Prostate gland (tissue), 2 donors: ENCODE data around the gene WWP2. TPM values are rescaled to one million over a fixed set of nuclear protein-coding genes. Genes with fewer than 3 reads are reported as not detected.
"Not testable (repeated sequence)": the region's sequence is repeated elsewhere in the genome, so short reads cannot be mapped to it uniquely, and the experiment has no call there.

Experiments used
- DNase-seq: peaks from one replicate; pipeline ENCODE4 v3.0.0-alpha.2; 2019; ENCODE audit warnings: low spot score
- H3K27ac ChIP-seq, 2 donors: fragments of 200-600 bp; sonication (generic); 2 replicates each; pipeline ENCODE4 v1.5.1; 2017 to 2019
- H3K27me3 ChIP-seq: fragments of 200-600 bp; sonication (generic); replicated peaks from 2 replicates; pipeline ENCODE4 v1.5.1; 2019; ENCODE audit not compliant: insufficient read depth
- H3K36me3 ChIP-seq, 2 donors: fragments of 200-600 bp; sonication (generic); 1 replicate in 1 of 2; 2 replicates in 1 of 2; pipeline versions ENCODE4 v1.5.1 to v1.8.1; 2017 to 2019
- H3K4me1 ChIP-seq: fragments of 200-600 bp; sonication (generic); replicated peaks from 2 replicates; pipeline ENCODE4 v1.5.1; 2019
- H3K4me3 ChIP-seq, 2 donors: fragments of 200-600 bp; sonication (generic); 2 replicates each; pipeline ENCODE4 v1.5.1; 2017 to 2019
- H3K9me3 ChIP-seq: fragments of 200-600 bp; sonication (generic); 2 replicates; pipeline ENCODE4 v1.5.1; 2017
- POLR2A ChIP-seq: fragments of 450-650 bp; IDR thresholded peaks from one replicate; pipeline ENCODE4 v1.6.1; 2016; ENCODE audit warnings: antibody characterized with exemption, mild to moderate bottlenecking
- POLR2AphosphoS5 ChIP-seq: sonication (generic); formaldehyde crosslinking; IDR thresholded peaks from one replicate; pipeline ENCODE4 v1.6.1; 2017; ENCODE audit warnings: antibody characterized with exemption
- WGBS: methylation state at CpG from one replicate; pipeline ENCODE4 v1.1.5; 2018; 5-methylcytosine and 5-hydroxymethylcytosine counted together
- intact Hi-C: fragments of 100-400 bp; cut with DNase I; formaldehyde crosslinking; loops from one replicate; pipeline ENCODE4 v1.14.2; 2022
- total RNA-seq, 2 donors: library from RNA; depleted of rRNA; stranded (reverse); fragments of >200 nt; gene quantifications; one replicate each; pipeline ENCODE4 v1.1.0, GENCODE V29; 2016
- TF ChIP-seq, protein P1 (sequence below), 4 experiments: fragments of 200-600 bp in 2 of 4; fragments of 450-650 bp in 2 of 4; sonication (generic) in 2 of 4; IDR thresholded peaks; 1 replicate in 3 of 4; 2 replicates in 1 of 4; pipeline ENCODE4 v1.5.1; 2016 to 2019; ENCODE audit warnings: antibody characterized with exemption in 4 of 4, mild to moderate bottlenecking in 2 of 4, moderate library complexity in 2 of 4

WWP2 gene
- total RNA-seq, 2 donors from 2014 or later: 30.9 to 66.3 TPM

DNA sequence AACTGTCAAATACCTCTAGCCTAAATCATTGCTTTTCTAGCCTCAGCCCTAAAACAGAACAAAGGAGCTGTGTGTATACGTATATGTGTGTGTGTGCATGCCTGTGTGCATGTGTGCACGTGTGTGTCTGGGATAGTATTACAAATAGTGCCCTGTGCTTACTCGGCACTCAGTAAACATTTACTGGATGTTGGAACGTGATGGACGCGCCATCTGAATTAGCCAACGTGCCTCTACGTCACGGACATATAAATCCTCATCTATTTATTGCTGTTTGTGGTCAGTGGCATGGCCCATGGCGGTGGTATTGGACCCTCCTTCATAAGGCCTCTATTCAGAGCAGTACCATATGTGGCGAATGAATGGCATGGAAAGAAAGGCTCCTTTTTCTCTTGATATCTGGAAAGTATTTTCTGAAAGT, 37.5 kb downstream of the WWP2 start:
- no peak for DNase-seq
- intact Hi-C loops: loop anchor here (2.0 to 5.0 kb wide), 2 partner anchors 63 to 131 kb away; no protein-coding TSS in a partner anchor
- WGBS: 58% methylated on average over 11 of the region's 11 CpGs

DNA sequence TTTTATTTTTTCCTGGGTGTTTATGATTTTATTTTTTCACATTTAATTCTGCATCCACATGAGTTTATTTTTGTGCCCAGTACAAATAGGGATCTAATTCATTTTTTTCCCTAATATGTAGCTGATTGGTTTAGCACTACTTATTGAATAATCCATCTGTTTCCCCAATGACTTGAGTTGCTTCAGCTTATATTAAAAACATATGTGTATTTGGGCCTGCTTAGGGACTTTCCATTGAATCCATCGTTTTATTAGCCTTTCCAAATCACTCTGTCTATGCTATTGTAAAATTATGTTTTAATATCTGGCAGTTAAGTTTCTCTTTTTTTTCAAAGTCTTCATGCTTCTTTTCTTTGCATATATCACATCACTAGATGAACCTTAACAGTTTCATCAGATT, 42.2 kb downstream of the WWP2 start:
- Histone ChIP-seq H3K27me3 (no peaks in the 10 kb centered on the region), H3K4me1 (no peaks in the 10 kb centered on the region), H3K9me3 (no peaks in the 10 kb centered on the region), H3K36me3 (no peaks in the 10 kb centered on the region), H3K27ac (no peak overlapping the region), H3K4me3 (no peak overlapping the region)
- TF ChIP-seq POLR2A (no peak), POLR2AphosphoS5 (no peak)
- TF ChIP-seq, protein P1, sequence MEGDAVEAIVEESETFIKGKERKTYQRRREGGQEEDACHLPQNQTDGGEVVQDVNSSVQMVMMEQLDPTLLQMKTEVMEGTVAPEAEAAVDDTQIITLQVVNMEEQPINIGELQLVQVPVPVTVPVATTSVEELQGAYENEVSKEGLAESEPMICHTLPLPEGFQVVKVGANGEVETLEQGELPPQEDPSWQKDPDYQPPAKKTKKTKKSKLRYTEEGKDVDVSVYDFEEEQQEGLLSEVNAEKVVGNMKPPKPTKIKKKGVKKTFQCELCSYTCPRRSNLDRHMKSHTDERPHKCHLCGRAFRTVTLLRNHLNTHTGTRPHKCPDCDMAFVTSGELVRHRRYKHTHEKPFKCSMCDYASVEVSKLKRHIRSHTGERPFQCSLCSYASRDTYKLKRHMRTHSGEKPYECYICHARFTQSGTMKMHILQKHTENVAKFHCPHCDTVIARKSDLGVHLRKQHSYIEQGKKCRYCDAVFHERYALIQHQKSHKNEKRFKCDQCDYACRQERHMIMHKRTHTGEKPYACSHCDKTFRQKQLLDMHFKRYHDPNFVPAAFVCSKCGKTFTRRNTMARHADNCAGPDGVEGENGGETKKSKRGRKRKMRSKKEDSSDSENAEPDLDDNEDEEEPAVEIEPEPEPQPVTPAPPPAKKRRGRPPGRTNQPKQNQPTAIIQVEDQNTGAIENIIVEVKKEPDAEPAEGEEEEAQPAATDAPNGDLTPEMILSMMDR (IDR thresholded peaks at IDR 0.05): no peak
- no peak for DNase-seq
- intact Hi-C loops: no loop called here
- WGBS: 51% methylated on average over 1 of the region's 1 CpG

More for the DNA sequence above, 37.5 kb downstream of the WWP2 start:
- H3K36me3 ChIP-seq: no peaks in the 10 kb centered on the region
- TF ChIP-seq POLR2AphosphoS5: peak; percentile 19
- TF ChIP-seq, protein P1 (IDR thresholded peaks at IDR 0.05): no peak
- no peak for TF ChIP-seq POLR2A
- no peaks in the 10 kb centered on the region for H3K27me3 ChIP-seq
- no peaks in the 10 kb centered on the region for H3K9me3 ChIP-seq
- H3K4me3 ChIP-seq: no peak overlapping the region
- no peak overlapping the region for H3K27ac ChIP-seq
- no peaks in the 10 kb centered on the region for H3K4me1 ChIP-seq

DNA sequence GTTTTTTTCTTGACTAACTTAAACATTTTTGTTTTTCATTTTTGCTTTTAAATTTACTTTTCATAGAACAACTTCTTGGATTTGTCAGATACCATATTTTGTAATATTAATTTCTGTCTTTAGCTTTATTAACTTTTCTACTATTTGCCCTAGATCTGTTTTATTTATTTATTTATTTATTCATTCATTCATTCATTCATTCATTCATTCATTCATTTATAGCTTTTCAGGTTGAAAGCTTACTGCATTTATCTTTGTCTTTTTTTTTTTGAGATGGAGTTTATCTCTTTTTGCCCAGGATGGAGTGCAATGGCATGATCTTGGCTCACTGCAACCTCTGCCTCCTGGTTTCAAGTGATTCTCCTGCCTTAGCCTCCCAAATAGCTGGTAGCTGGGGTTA, 44.6 kb downstream of the WWP2 start:
- intact Hi-C loops, H3K9me3 ChIP-seq, H3K36me3 ChIP-seq, H3K27ac ChIP-seq, H3K27me3 ChIP-seq, DNase-seq, H3K4me1 ChIP-seq, H3K4me3 ChIP-seq: not testable (repeated sequence)

DNA sequence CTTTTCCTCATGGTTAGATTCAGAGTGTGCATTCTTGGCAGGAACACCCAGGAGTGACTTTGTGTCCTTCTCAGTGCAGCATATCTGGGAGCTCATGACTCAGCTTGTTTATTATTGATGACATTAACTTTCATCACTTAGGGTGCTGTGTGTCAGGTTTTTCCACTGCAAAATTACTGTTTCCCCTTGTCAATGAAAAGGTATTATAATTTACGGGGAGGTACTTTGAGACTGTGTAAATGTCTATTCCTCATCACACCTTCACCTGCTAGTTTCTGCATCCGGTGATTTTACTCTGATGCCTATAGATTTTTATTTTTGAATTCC, 50.5 kb downstream of the WWP2 start:
- Histone ChIP-seq H3K27ac (no peak overlapping the region), H3K4me3 (no peak overlapping the region), H3K27me3 (no peaks in the 10 kb centered on the region), H3K9me3 (no peaks in the 10 kb centered on the region), H3K36me3 (no peaks in the 10 kb centered on the region), H3K4me1 (no peaks in the 10 kb centered on the region)
- intact Hi-C loops: no loop called here
- DNase-seq: no peak
- TF ChIP-seq POLR2A (no peak), POLR2AphosphoS5 (no peak)
- TF ChIP-seq, protein P1 (IDR thresholded peaks at IDR 0.05): no peak
- WGBS: 100% methylated on average over 2 of the region's 2 CpGs

DNA sequence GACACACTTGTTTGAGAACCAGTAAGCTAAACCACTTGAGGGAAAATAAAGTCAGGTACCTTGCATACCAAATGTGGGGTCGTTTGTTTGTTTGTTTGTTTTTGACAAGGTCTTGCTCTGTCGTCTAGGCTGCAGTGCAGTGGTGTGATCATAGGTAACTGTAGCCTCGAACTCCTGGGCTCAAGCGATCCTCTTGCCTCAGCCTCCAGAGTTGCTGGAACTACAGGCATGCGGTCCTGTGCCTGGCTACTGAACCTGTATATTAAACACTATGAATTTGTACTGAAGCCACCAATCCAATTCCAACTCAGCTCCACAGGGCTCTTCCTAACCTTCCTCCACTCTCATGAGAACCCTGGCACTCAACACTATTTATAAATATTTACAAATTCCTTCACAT, 51.9 kb downstream of the WWP2 start:
- Histone ChIP-seq H3K4me1 (no peaks in the 10 kb centered on the region), H3K4me3 (no peak overlapping the region), H3K27ac (peak overlapping the region; percentile 20 to 33), H3K36me3 (no peaks in the 10 kb centered on the region), H3K27me3 (no peaks in the 10 kb centered on the region), H3K9me3 (no peaks in the 10 kb centered on the region)
- no peak for DNase-seq
- no peak for TF ChIP-seq POLR2A
- TF ChIP-seq, protein P1 (IDR thresholded peaks at IDR 0.05): no peak
- TF ChIP-seq POLR2AphosphoS5: no peak
- intact Hi-C loops: no loop called here
- 86% methylated on average over 5 of the region's 5 CpGs for WGBS
